H1 (cell line): Measurements from ENCODE around the gene SLC1A3. TPM values are rescaled to one million over a fixed set of nuclear protein-coding genes. Genes with fewer than 3 reads are reported as not detected.
A peak's percentile ranks its signal among the peaks of the same experiment; 100 is the strongest.

Experiments
- CTCF ChIA-PET: fragments of 300-600 bp; sonication (Branson Sonifier 250); formaldehyde crosslinking; loops from one replicate; lab custom pipeline; 2021; ENCODE audit not compliant: partially characterized antibody; lab: Charles Lee
- POLR2A ChIA-PET: fragments of 300-600 bp; sonication (Branson Sonifier 250); formaldehyde crosslinking; loops from one replicate; lab custom pipeline; 2021; ENCODE audit warnings: inconsistent platforms; ENCODE audit not compliant: partially characterized antibody; lab: Charles Lee
- DNase-seq, 2 experiments: peaks; one replicate each; pipeline versions ENCODE4 v3.0.0 to v3.0.0-alpha.2; 2010 to 2022; ENCODE audit warnings: low spot score in 2 of 2, low read depth in 1 of 2, mixed read lengths in 1 of 2
- FAIRE-seq: peaks from 2 replicates; lab custom pipeline; 2011; peaks lifted over from hg19 to GRCh38; lab: Jason Lieb, UNC
- H2AFZ ChIP-seq: 2 replicates; pipeline ENCODE4 v1.8.1; 2012; ENCODE audit warnings: low read length, inconsistent platforms
- H2AK5ac ChIP-seq: 2 replicates; pipeline ENCODE4 v1.6.1; 2013; ENCODE audit warnings: low read depth, low read length
- H2BK120ac ChIP-seq: replicated peaks from 2 replicates; pipeline ENCODE3; 2013; ENCODE audit warnings: low read depth, low read length, inconsistent platforms
- H2BK12ac ChIP-seq: 2 replicates; pipeline ENCODE4 v1.6.1; 2013; ENCODE audit warnings: low read depth, low read length
- H2BK15ac ChIP-seq: 2 replicates; pipeline ENCODE4 v1.6.1; 2013; ENCODE audit warnings: low read length
- H2BK20ac ChIP-seq: 2 replicates; pipeline ENCODE4 v1.6.1; 2013; ENCODE audit warnings: low read length
- H2BK5ac ChIP-seq: 2 replicates; pipeline ENCODE4 v1.6.1; 2013; ENCODE audit warnings: low read depth, low read length
- H3K14ac ChIP-seq: 2 replicates; pipeline ENCODE4 v1.6.1; 2013; ENCODE audit warnings: inconsistent platforms; ENCODE audit not compliant: insufficient read length
- H3K18ac ChIP-seq: 2 replicates; pipeline ENCODE4 v1.6.1; 2013; ENCODE audit warnings: low read length; ENCODE audit errors: extremely low read depth
- H3K23ac ChIP-seq: 2 replicates; pipeline ENCODE4 v1.6.1; 2013; ENCODE audit warnings: inconsistent platforms; ENCODE audit not compliant: insufficient read length
- H3K23me2 ChIP-seq: 2 replicates; pipeline ENCODE4 v1.6.1; 2013; ENCODE audit warnings: low read depth, low read length
- H3K27ac ChIP-seq: 2 replicates; pipeline ENCODE4 v1.6.1; 2011; ENCODE audit warnings: low read depth, low read length, inconsistent platforms
- H3K27me3 ChIP-seq, 4 experiments: replicated peaks in 1 of 4; 1 replicate in 1 of 4; 2 replicates in 3 of 4; pipeline versions ENCODE4 v1.6.1 to v1.8.1; 2011 to 2013; ENCODE audit warnings: low read length in 3 of 4, mild to moderate bottlenecking in 3 of 4, inconsistent platforms in 2 of 4, mixed read lengths in 2 of 4, moderate library complexity in 1 of 4; ENCODE audit not compliant: control insufficient read depth in 3 of 4, insufficient read depth in 3 of 4; ENCODE audit errors: extremely low read depth in 1 of 4
- H3K36me3 ChIP-seq, 4 experiments: 2 replicates each; pipeline versions ENCODE4 v1.6.1 to v1.8.1; 2011 to 2013; ENCODE audit warnings: mild to moderate bottlenecking in 4 of 4, low read length in 3 of 4, moderate library complexity in 2 of 4, control low read depth in 1 of 4, inconsistent platforms in 1 of 4; ENCODE audit not compliant: insufficient read depth in 4 of 4, control insufficient read depth in 2 of 4
- H3K4ac ChIP-seq: replicated peaks from 2 replicates; pipeline ENCODE3; 2013; ENCODE audit warnings: low read length, low read depth, mixed read lengths, inconsistent platforms; ENCODE audit not compliant: insufficient read length
- H3K4me1 ChIP-seq, 4 experiments: replicated peaks in 1 of 4; 1 replicate in 1 of 4; 2 replicates in 3 of 4; pipeline versions ENCODE4 v1.6.1 to v1.8.1; 2011 to 2013; ENCODE audit warnings: low read length in 3 of 4, inconsistent platforms in 2 of 4, mixed read lengths in 1 of 4; ENCODE audit not compliant: insufficient read depth in 4 of 4, control insufficient read depth in 3 of 4
- H3K4me2 ChIP-seq, 2 experiments: 2 replicates each; pipeline versions ENCODE4 v1.6.1 to v1.8.1; 2011 to 2013; ENCODE audit warnings: low read depth in 2 of 2, low read length in 2 of 2, control low read depth in 1 of 2, inconsistent platforms in 1 of 2, mild to moderate bottlenecking in 1 of 2; ENCODE audit not compliant: insufficient read depth in 1 of 2
- H3K4me3 ChIP-seq, 4 experiments: fragments of 200-600, 300-600 bp in 1 of 4; sonication (generic), shearing (Covaris generic), sonication (Bioruptor Twin) in 1 of 4; 2 replicates each; pipeline versions ENCODE4 v1.5.1 to v1.8.1; 2011 to 2016; ENCODE audit warnings: low read length in 4 of 4, low read depth in 3 of 4, control low read depth in 2 of 4, inconsistent platforms in 2 of 4, mild to moderate bottlenecking in 2 of 4, mixed read lengths in 1 of 4, moderate library complexity in 1 of 4; ENCODE audit not compliant: insufficient read depth in 2 of 4; ENCODE audit errors: extremely low read depth in 1 of 4
- H3K56ac ChIP-seq: replicated peaks from 2 replicates; pipeline ENCODE3; 2013; ENCODE audit warnings: low read depth, mild to moderate bottlenecking, mixed read lengths, low read length, inconsistent platforms; ENCODE audit not compliant: insufficient read length
- H3K79me1 ChIP-seq: 2 replicates; pipeline ENCODE4 v1.6.1; 2013; ENCODE audit warnings: low read depth, low read length, control low read depth
- H3K79me2 ChIP-seq, 2 experiments: 2 replicates each; pipeline versions ENCODE4 v1.6.1 to v1.8.1; 2012 to 2013; ENCODE audit warnings: low read length in 2 of 2, mild to moderate bottlenecking in 2 of 2, inconsistent platforms in 1 of 2; ENCODE audit not compliant: insufficient read depth in 2 of 2, control insufficient read depth in 1 of 2
- H3K9ac ChIP-seq, 4 experiments: replicated peaks in 1 of 4; 1 replicate in 1 of 4; 2 replicates in 3 of 4; pipeline versions ENCODE4 v1.6.1 to v1.8.1; 2011 to 2013; ENCODE audit warnings: low read depth in 3 of 4, low read length in 3 of 4, control low read depth in 2 of 4, mild to moderate bottlenecking in 2 of 4, moderate library complexity in 2 of 4, inconsistent platforms in 1 of 4; ENCODE audit errors: extremely low read depth in 1 of 4
- H3K9me3 ChIP-seq, 2 experiments: 2 replicates each; pipeline versions ENCODE4 v1.6.1 to v1.8.1; 2012 to 2013; ENCODE audit warnings: mild to moderate bottlenecking in 2 of 2, moderate library complexity in 2 of 2, control low read depth in 1 of 2, inconsistent platforms in 1 of 2, low read depth in 1 of 2, low read length in 1 of 2, mixed read lengths in 1 of 2; ENCODE audit not compliant: insufficient read depth in 2 of 2
- H4K20me1 ChIP-seq, 2 experiments: replicated peaks in 1 of 2; 2 replicates each; pipeline versions ENCODE3 to v1.8.1; 2011 to 2013; ENCODE audit warnings: inconsistent platforms in 2 of 2, low read length in 2 of 2, mild to moderate bottlenecking in 1 of 2; ENCODE audit not compliant: insufficient read depth in 2 of 2, control insufficient read depth in 1 of 2
- H4K5ac ChIP-seq: 2 replicates; pipeline ENCODE4 v1.6.1; 2013; ENCODE audit warnings: low read length, low read depth, mixed read lengths, inconsistent platforms; ENCODE audit not compliant: insufficient read length
- H4K8ac ChIP-seq: 2 replicates; pipeline ENCODE4 v1.8.0; 2013; ENCODE audit warnings: mild to moderate bottlenecking, moderate library complexity, low read length, inconsistent platforms; ENCODE audit not compliant: insufficient read depth; ENCODE audit errors: extremely low read depth
- H4K91ac ChIP-seq: replicated peaks from 2 replicates; pipeline ENCODE3; 2013; ENCODE audit warnings: low read length, mixed read lengths, inconsistent platforms; ENCODE audit not compliant: insufficient read length
- CTCF ChIP-seq, 3 experiments: IDR thresholded peaks; 1 replicate in 2 of 3; 2 replicates in 1 of 3; pipeline versions ENCODE4 v1.5.1 to v1.6.1; 2011; ENCODE audit warnings: low read length in 3 of 3, mild to moderate bottlenecking in 3 of 3, inconsistent platforms in 2 of 3, low read depth in 1 of 3, moderate library complexity in 1 of 3; ENCODE audit not compliant: insufficient read depth in 1 of 3; ENCODE audit errors: control extremely low read depth in 1 of 3
- RAD21 ChIP-seq, 2 experiments: IDR thresholded peaks in 1 of 2; conservative IDR thresholded peaks in 1 of 2; 2 replicates each; pipeline ENCODE4 v1.6.1; 2011; ENCODE audit warnings: low read depth in 2 of 2, low read length in 2 of 2, improper control_type of control experiment in 1 of 2, inconsistent platforms in 1 of 2, mild to moderate bottlenecking in 1 of 2, moderate library complexity in 1 of 2
- SP4 ChIP-seq: IDR thresholded peaks from 2 replicates; pipeline ENCODE4 v1.6.1; 2012; ENCODE audit warnings: low read length, inconsistent platforms
- WGBS, 2 experiments: shearing (Covaris generic) in 1 of 2; methylation state at CpG; one replicate each; pipeline versions ENCODE4 v1.1.6 to v1.1.7; 2013 to 2015; ENCODE audit warnings: low lambda C conversion rate in 2 of 2, mixed read lengths in 2 of 2, inconsistent platforms in 1 of 2, low coverage in 1 of 2, missing lambda C conversion rate in 1 of 2; ENCODE audit not compliant: insufficient replicate concordance in 2 of 2, insufficient coverage in 1 of 2, insufficient read length in 1 of 2; ENCODE audit errors: extremely low coverage in 1 of 2, missing lambda C conversion rate in 1 of 2; 5-methylcytosine and 5-hydroxymethylcytosine counted together
- polyA plus RNA-seq, 7 experiments: library from polyadenylated mRNA; depleted of rRNA in 3 of 7; stranded (reverse) in 5 of 7; unstranded in 2 of 7; fragments of >200 nt in 5 of 7; fragments of 200-250 nt in 2 of 7; gene quantifications; 1 replicate in 5 of 7; 2 replicates in 1 of 7; 4 replicates in 1 of 7; pipeline versions ENCODE4 v1.2.1 to v1.2.3, GENCODE V29; 2011 to 2013; ENCODE audit warnings: missing spikeins in 2 of 7, mixed read lengths in 2 of 7
- total RNA-seq: library from RNA; stranded (reverse); fragmentation: NEBNext Ultra II Directional; extraction: Animal tissue kit (Norgen Biotek cat#: 25700); gene quantifications from 2 replicates; pipeline ENCODE4 v1.2.1, GENCODE V29; 2021

The SLC1A3 gene
- total and polyA plus RNA-seq, 2 of the 8 experiments (the other 6 are each of a cell fraction or from before 2014, with no cell fraction given) = 26.7 to 35.3 TPM

- DNase-seq (no peak), FAIRE-seq (no peak)
- Histone ChIP-seq H3K14ac (no peak overlapping the region), H2BK5ac (no peak overlapping the region), H2BK120ac (no peak overlapping the region), H3K4ac (no peak overlapping the region), H3K79me2 (no peaks in the 10 kb centered on the region)
- 82% methylated on average over 4 of the region's 4 CpGs; no CpG with 5 or more reads in 1 of the 2 experiments for WGBS, 2 experiments
- TF ChIP-seq CTCF (IDR thresholded peaks at IDR 0.05; ENCODE audit: control extremely low read depth in 1 of 3, insufficient read depth in 1 of 3, low read depth in 1 of 3, low read length in 3 of 3) (peak; percentile 5 to 48 (median 45); a peak in 3 of 4 replicates), SP4 (no peak), RAD21 (IDR thresholded peaks at IDR 0.05 in 1 of 2, conservative IDR thresholded peaks at IDR 0.05 in 1 of 2; ENCODE audit: low read depth in 2 of 2, low read length in 2 of 2) (peak; percentile 67 to 75)
- TF ChIP-seq, all 59 proteins: peak for 2
- peaks cover 0 to under 1% (median 0%) of the 10 kb centered on the region in 4 experiments; a peak in 2 of 7 replicates for H3K4me1 ChIP-seq
- H2AK5ac ChIP-seq = no peak overlapping the region
- no peak overlapping the region for H4K91ac ChIP-seq
- no peaks in the 10 kb centered on the region for H3K36me3 ChIP-seq
- no peak overlapping the region for H3K56ac ChIP-seq
- ChIA-PET CTCF (interaction anchor here (1.0 to 7.7 kb wide), 14 partner anchors 9 to 256 kb away, joined by 3 to 121 read pairs (median 3); no protein-coding TSS in a partner anchor), POLR2A (no interaction called here)
- no peaks in the 10 kb centered on the region for H3K23me2 ChIP-seq
- H3K4me2 ChIP-seq = no peak overlapping the region
- no peak overlapping the region for H3K9ac ChIP-seq
- no peak overlapping the region for H3K23ac ChIP-seq
- no peaks in the 10 kb centered on the region for H4K20me1 ChIP-seq
- no peak overlapping the region for H2BK20ac ChIP-seq
- no peak overlapping the region for H3K18ac ChIP-seq
- H3K4me3 ChIP-seq = no peak overlapping the region
- no peak overlapping the region for H2BK15ac ChIP-seq
- H4K8ac ChIP-seq = no peak overlapping the region
- no peaks in the 10 kb centered on the region for H3K27me3 ChIP-seq
- no peak overlapping the region for H4K5ac ChIP-seq
- H3K79me1 ChIP-seq = no peaks in the 10 kb centered on the region
- H3K27ac ChIP-seq = no peak overlapping the region
- H2AFZ ChIP-seq = no peak overlapping the region
- H3K9me3 ChIP-seq = no peaks in the 10 kb centered on the region
- no peak overlapping the region for H2BK12ac ChIP-seq
Observed at GRCh38 chr5:36734422-36734821, 128.0 kb downstream of the SLC1A3 start.
